H9 (cell line): ENCODE measurements around the gene HYI. TPM values are rescaled to one million over a fixed set of nuclear protein-coding genes. Genes with fewer than 3 reads are reported as not detected.

Source experiments
- DNase-seq: peaks from one replicate; pipeline ENCODE4 v3.0.0-alpha.2; 2017
- H2AFZ ChIP-seq: one replicate; pipeline ENCODE4 v1.6.1; 2013; ENCODE audit warnings: mild to moderate bottlenecking, low read length, control low read depth, moderate library complexity
- H2AK5ac ChIP-seq: 2 replicates; pipeline ENCODE4 v1.6.1; 2013; ENCODE audit warnings: low read length, control low read depth, mixed read lengths; ENCODE audit not compliant: insufficient read length
- H2BK120ac ChIP-seq: one replicate; pipeline ENCODE4 v1.6.1; 2013; ENCODE audit warnings: low read depth, mild to moderate bottlenecking, low read length, control low read depth, inconsistent platforms; ENCODE audit not compliant: poor library complexity, severe bottlenecking
- H2BK12ac ChIP-seq: 2 replicates; pipeline ENCODE4 v1.6.1; 2013; ENCODE audit warnings: low read length, control low read depth, mixed read lengths, low read depth; ENCODE audit not compliant: insufficient read length
- H2BK15ac ChIP-seq: 2 replicates; pipeline ENCODE4 v1.6.1; 2013; ENCODE audit warnings: low read depth, low read length, control low read depth
- H2BK20ac ChIP-seq: one replicate; pipeline ENCODE4 v1.6.1; 2013; ENCODE audit warnings: low read depth, mild to moderate bottlenecking, low read length, control low read depth, inconsistent platforms; ENCODE audit not compliant: poor library complexity, severe bottlenecking
- H2BK5ac ChIP-seq: 2 replicates; pipeline ENCODE4 v1.6.1; 2013; ENCODE audit warnings: low read length, control low read depth, mixed read lengths; ENCODE audit not compliant: insufficient read length
- H3K14ac ChIP-seq: 2 replicates; pipeline ENCODE4 v1.6.1; 2013; ENCODE audit warnings: low read length, control low read depth; ENCODE audit not compliant: insufficient read depth
- H3K18ac ChIP-seq: 2 replicates; pipeline ENCODE4 v1.6.1; 2013; ENCODE audit warnings: low read depth, mild to moderate bottlenecking, mixed read lengths, low read length, control low read depth; ENCODE audit not compliant: insufficient read length
- H3K23ac ChIP-seq: 2 replicates; pipeline ENCODE4 v1.6.1; 2013; ENCODE audit warnings: low read length, control low read depth, mixed read lengths, low read depth; ENCODE audit not compliant: insufficient read length
- H3K23me2 ChIP-seq: 2 replicates; pipeline ENCODE4 v1.6.1; 2013; ENCODE audit warnings: low read depth, mild to moderate bottlenecking, mixed read lengths, low read length, control low read depth; ENCODE audit not compliant: insufficient read length, poor library complexity, severe bottlenecking
- H3K27ac ChIP-seq: 2 replicates; pipeline ENCODE4 v1.5.1; 2013; ENCODE audit warnings: low read length, control low read depth, mixed read lengths, low read depth; ENCODE audit not compliant: insufficient read length
- H3K27me3 ChIP-seq: 2 replicates; pipeline ENCODE4 v1.6.1; 2013; ENCODE audit warnings: low read length, control low read depth, inconsistent platforms; ENCODE audit not compliant: insufficient read depth
- H3K4ac ChIP-seq: 2 replicates; pipeline ENCODE4 v1.6.1; 2013; ENCODE audit warnings: low read depth, mild to moderate bottlenecking, control low read depth, inconsistent platforms, low read length, moderate library complexity
- H3K4me1 ChIP-seq: 2 replicates; pipeline ENCODE4 v1.6.1; 2013; ENCODE audit warnings: low read length, control low read depth, inconsistent platforms; ENCODE audit not compliant: insufficient read depth
- H3K4me2 ChIP-seq: 2 replicates; pipeline ENCODE4 v1.6.1; 2013; ENCODE audit warnings: low read length, control low read depth, mixed read lengths; ENCODE audit not compliant: insufficient read length, insufficient read depth
- H3K56ac ChIP-seq: 2 replicates; pipeline ENCODE4 v1.6.1; 2013; ENCODE audit warnings: low read depth, mild to moderate bottlenecking, mixed read lengths, low read length, control low read depth; ENCODE audit not compliant: insufficient read length
- H3K79me1 ChIP-seq: 2 replicates; pipeline ENCODE4 v1.6.1; 2013; ENCODE audit warnings: low read depth, mild to moderate bottlenecking, moderate library complexity, low read length, control low read depth, inconsistent platforms; ENCODE audit not compliant: insufficient read depth, poor library complexity, severe bottlenecking
- H3K79me2 ChIP-seq: 2 replicates; pipeline ENCODE4 v1.6.1; 2013; ENCODE audit warnings: low read length, control low read depth, inconsistent platforms; ENCODE audit not compliant: insufficient read depth
- H3K9ac ChIP-seq: 2 replicates; pipeline ENCODE4 v1.6.1; 2013; ENCODE audit warnings: low read length, control low read depth, mixed read lengths; ENCODE audit not compliant: insufficient read length; ENCODE audit errors: extremely low read depth
- H3K9me3 ChIP-seq: one replicate; pipeline ENCODE4 v1.6.1; 2013; ENCODE audit warnings: low read depth, low read length, inconsistent platforms; ENCODE audit not compliant: control insufficient read depth
- H3T11ph ChIP-seq: one replicate; pipeline ENCODE4 v1.6.1; 2013; ENCODE audit warnings: mild to moderate bottlenecking, low read length, control low read depth, inconsistent platforms
- H4K20me1 ChIP-seq: one replicate; pipeline ENCODE4 v1.6.1; 2013; ENCODE audit not compliant: control insufficient read depth, insufficient read length, insufficient read depth
- H4K5ac ChIP-seq: 2 replicates; pipeline ENCODE4 v1.6.1; 2013; ENCODE audit warnings: low read depth, mild to moderate bottlenecking, mixed read lengths, low read length, control low read depth; ENCODE audit not compliant: insufficient read length
- H4K8ac ChIP-seq: replicated peaks from 2 replicates; pipeline ENCODE4 v1.6.1; 2013; ENCODE audit warnings: low read length, control low read depth, mixed read lengths, low read depth; ENCODE audit not compliant: insufficient read length
- H4K91ac ChIP-seq: 2 replicates; pipeline ENCODE4 v1.6.1; 2013; ENCODE audit warnings: low read depth, mild to moderate bottlenecking, moderate library complexity, mixed read lengths, low read length, control low read depth; ENCODE audit not compliant: insufficient read length
- H3K27ac Mint-ChIP-seq, 3 experiments: 2 replicates in 2 of 3; 3 replicates in 1 of 3; pipeline ENCODE4 v1.8.0; 2020 to 2021; ENCODE audit warnings: mixed read lengths in 3 of 3, mild to moderate bottlenecking in 1 of 3, moderate library complexity in 1 of 3
- H3K27me3 Mint-ChIP-seq: 2 replicates; pipeline ENCODE4 v1.8.0; 2021; ENCODE audit warnings: low read depth, mild to moderate bottlenecking, moderate library complexity, mixed read lengths
- H3K36me3 Mint-ChIP-seq, 3 experiments: 2 replicates in 2 of 3; 3 replicates in 1 of 3; pipeline ENCODE4 v1.8.0; 2020 to 2021; ENCODE audit warnings: low read depth in 3 of 3, mixed read lengths in 3 of 3; ENCODE audit not compliant: insufficient read depth in 1 of 3
- H3K4me1 Mint-ChIP-seq, 2 experiments: 2 replicates each; pipeline ENCODE4 v1.8.0; 2020; ENCODE audit warnings: mixed read lengths in 2 of 2
- H3K4me3 Mint-ChIP-seq, 2 experiments: 2 replicates in 1 of 2; 3 replicates in 1 of 2; pipeline ENCODE4 v1.8.0; 2020 to 2021; ENCODE audit warnings: mild to moderate bottlenecking in 2 of 2, mixed read lengths in 2 of 2, moderate library complexity in 1 of 2
- H3K9me3 Mint-ChIP-seq, 2 experiments: 2 replicates in 1 of 2; 3 replicates in 1 of 2; pipeline ENCODE4 v1.8.0; 2020; ENCODE audit warnings: mild to moderate bottlenecking in 2 of 2, mixed read lengths in 2 of 2, moderate library complexity in 1 of 2
- WGBS: extraction: QIAGEN DNeasy Blood & Tissue Kit; methylation state at CpG from one replicate; pipeline ENCODE4 v1.1.7; 2013; ENCODE audit warnings: missing lambda C conversion rate, low lambda C conversion rate, mixed read lengths; ENCODE audit not compliant: insufficient read length; ENCODE audit errors: extremely low coverage; 5-methylcytosine and 5-hydroxymethylcytosine counted together
- total RNA-seq: library from RNA; stranded (reverse); gene quantifications from 2 replicates; pipeline ENCODE4 v1.2.1, GENCODE V29; 2021
- TF ChIP-seq, protein P1 (sequence below): fragments of 200-600 bp; sonication (generic); conservative IDR thresholded peaks from 3 replicates; pipeline ENCODE4 v1.8.0; 2021; ENCODE audit warnings: antibody characterized with exemption, mild to moderate bottlenecking

HYI gene
- total RNA-seq, 1 experiment from 2014 or later = 16.1 TPM

DNA sequence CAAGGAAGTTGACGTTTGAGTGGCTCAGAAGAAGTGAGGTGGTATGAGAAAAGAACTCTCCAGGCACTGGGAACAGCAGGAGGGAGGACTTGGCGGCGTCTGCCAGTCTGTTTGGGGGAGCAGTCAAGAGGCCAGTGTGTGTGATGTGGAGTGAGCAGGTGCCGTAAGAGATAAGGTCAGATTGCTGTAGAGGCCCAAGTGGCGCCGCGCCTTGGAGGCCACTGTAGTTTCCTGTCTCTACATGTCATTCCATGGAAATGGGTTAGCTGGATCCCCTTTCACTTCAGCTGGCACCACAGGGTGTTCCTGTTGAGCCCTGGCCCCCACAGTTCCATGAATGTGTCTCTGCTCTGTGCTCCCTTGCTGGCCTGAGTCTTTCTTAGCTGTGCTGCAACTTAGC, 41.5 kb upstream of the HYI start:
- Mint-ChIP-seq H3K4me1 (peaks cover 21 to 24% of the 10 kb centered on the region in 2 experiments), H3K36me3 (peaks cover 3 to 9% (median 3%) of the 10 kb centered on the region in 3 experiments; a peak in 5 of 7 replicates), H3K27ac (peak overlapping the region in 1 of 3 experiments; percentile 10; a peak in 1 of 7 replicates), H3K4me3 (no peak overlapping the region), H3K9me3 (peaks cover 12% of the 10 kb centered on the region in 2 experiments), H3K27me3 (no peaks in the 10 kb centered on the region; the same call in 1 of the 2 replicates)
- no peak overlapping the region for H4K5ac ChIP-seq
- no peaks in the 10 kb centered on the region for H3K79me2 ChIP-seq
- H3K4me2 ChIP-seq = no peak overlapping the region
- no peak overlapping the region for H2AK5ac ChIP-seq
- no peak overlapping the region for H2BK120ac ChIP-seq
- H2BK20ac ChIP-seq = no peak overlapping the region
- no peaks in the 10 kb centered on the region for H3K27me3 ChIP-seq
- H3K23me2 ChIP-seq = no peaks in the 10 kb centered on the region
- H4K20me1 ChIP-seq = no peaks in the 10 kb centered on the region
- TF ChIP-seq, protein P1, sequence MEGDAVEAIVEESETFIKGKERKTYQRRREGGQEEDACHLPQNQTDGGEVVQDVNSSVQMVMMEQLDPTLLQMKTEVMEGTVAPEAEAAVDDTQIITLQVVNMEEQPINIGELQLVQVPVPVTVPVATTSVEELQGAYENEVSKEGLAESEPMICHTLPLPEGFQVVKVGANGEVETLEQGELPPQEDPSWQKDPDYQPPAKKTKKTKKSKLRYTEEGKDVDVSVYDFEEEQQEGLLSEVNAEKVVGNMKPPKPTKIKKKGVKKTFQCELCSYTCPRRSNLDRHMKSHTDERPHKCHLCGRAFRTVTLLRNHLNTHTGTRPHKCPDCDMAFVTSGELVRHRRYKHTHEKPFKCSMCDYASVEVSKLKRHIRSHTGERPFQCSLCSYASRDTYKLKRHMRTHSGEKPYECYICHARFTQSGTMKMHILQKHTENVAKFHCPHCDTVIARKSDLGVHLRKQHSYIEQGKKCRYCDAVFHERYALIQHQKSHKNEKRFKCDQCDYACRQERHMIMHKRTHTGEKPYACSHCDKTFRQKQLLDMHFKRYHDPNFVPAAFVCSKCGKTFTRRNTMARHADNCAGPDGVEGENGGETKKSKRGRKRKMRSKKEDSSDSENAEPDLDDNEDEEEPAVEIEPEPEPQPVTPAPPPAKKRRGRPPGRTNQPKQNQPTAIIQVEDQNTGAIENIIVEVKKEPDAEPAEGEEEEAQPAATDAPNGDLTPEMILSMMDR = no peak
- no peak overlapping the region for H2BK5ac ChIP-seq
- H3K14ac ChIP-seq = no peak overlapping the region
- no peak overlapping the region for H4K8ac ChIP-seq
- no peak overlapping the region for H3K27ac ChIP-seq
- no peak overlapping the region for H3K23ac ChIP-seq
- H3T11ph ChIP-seq = no peak overlapping the region
- H3K56ac ChIP-seq = no peak overlapping the region
- WGBS = no CpG with 5 or more reads among the region's 7 CpGs
- peaks cover 5% of the 10 kb centered on the region; the same call in 1 of the 2 replicates for H3K4me1 ChIP-seq
- no peaks in the 10 kb centered on the region for H3K79me1 ChIP-seq
- H2BK15ac ChIP-seq = no peak overlapping the region
- no peak overlapping the region for H3K18ac ChIP-seq
- no peak overlapping the region for H4K91ac ChIP-seq
- no peak overlapping the region for H2AFZ ChIP-seq
- no peak overlapping the region for H2BK12ac ChIP-seq
- DNase-seq = no peak
- no peak overlapping the region for H3K9ac ChIP-seq
- H3K4ac ChIP-seq = no peak overlapping the region
- peaks cover 4% of the 10 kb centered on the region for H3K9me3 ChIP-seq
